Right renal cortex interstitium (tissue), 3 donors: ENCODE measurements around the gene VAT1L. TPM values are rescaled to one million over a fixed set of nuclear protein-coding genes. Genes with fewer than 3 reads are reported as not detected.

Source experiments
- DNase-seq, 3 donors: peaks; one replicate each; pipeline ENCODE4 v3.0.0-alpha.2; 2013; ENCODE audit warnings: low read depth in 3 of 3, low spot score in 2 of 3
- polyA plus RNA-seq, 3 donors: library from polyadenylated mRNA; unstranded; fragments of 120-200 nt; gene quantifications; one replicate each; pipeline ENCODE4 v1.2.1, GENCODE V29; 2013; ENCODE audit not compliant: insufficient read length in 3 of 3

Gene VAT1L
- polyA plus RNA-seq, 3 donors = 4.6 to 5.2 (median 4.8) TPM

DNA sequence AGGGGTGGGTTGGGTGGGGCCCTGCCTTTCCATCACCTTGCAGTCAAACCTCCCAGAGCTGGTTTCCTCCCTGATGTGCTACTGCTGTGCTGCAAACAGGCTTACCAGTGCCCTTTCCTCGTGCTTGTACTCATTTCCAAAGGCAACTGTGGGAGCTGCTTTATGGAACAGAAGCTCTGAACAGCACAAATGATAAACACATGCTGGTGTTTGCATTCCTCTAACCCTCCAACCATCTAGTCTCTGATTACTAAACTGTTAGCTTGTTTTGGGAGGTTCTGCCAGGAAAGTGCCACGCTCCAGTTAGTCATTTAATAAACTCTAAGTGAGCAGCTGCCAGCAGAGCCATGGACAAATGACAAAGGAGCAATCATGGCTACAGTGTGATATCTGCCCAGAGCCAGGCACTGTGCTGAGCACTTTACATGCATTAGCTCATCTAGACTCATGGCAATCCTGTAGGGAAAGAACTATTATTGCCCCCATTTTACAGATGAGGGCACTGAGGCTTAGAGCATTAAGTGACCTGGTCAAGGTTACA, 110.4 kb downstream of the VAT1L start:
- no peak for DNase-seq

DNA sequence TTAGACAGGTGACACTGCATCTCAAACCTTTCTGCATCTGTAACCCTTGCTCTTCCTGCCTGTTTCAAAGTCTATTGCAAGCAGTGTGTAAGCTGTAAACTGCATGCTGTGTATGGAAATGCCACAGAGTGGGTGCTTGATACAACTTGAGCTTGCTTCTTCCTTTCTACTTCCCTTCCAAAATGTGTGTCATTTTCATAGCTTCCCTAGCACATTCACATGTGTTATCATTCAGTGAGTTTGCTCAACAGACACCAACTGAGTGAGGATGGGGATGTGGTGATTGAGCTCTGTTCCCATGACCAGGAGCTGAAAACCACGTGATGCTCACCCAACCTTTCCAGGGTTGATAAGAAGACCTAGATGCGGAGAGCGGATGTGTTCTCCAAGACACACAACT, 111.1 kb downstream of the VAT1L start:
- no peak for DNase-seq

- no peak for DNase-seq
Measured at GRCh38 chr16:77905374-77905920, 117.1 kb downstream of the VAT1L start.

GRCh38 chr16:77910021-77910420, 121.7 kb downstream of the VAT1L start:
- DNase-seq = no peak

GRCh38 chr16:77912617-77913016, 124.3 kb downstream of the VAT1L start:
- DNase-seq = no peak

DNA sequence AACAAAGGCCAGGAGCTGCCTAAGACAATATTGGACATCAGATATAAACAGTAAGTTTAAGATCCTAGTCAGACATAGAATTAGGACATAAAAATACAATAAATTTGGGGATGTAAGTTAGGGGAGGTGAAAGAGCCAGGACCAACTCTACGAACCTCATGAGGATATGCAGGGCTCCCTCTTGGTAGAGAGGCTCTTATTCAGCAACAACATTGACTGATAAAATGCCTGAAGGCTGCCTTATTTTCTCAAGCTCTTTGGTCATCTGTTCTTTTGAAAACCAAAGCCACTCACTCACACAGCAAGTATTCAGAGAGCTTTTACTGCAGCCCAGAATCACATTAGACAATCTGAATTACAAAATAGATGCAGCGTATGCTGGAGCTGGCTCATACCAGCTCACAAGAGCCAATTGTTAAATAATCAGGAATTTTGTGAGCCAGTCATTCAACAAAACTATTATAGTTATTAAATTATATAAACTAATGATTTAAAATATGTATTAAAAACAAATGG, 125.4 kb downstream of the VAT1L start:
- no peak for DNase-seq

DNA sequence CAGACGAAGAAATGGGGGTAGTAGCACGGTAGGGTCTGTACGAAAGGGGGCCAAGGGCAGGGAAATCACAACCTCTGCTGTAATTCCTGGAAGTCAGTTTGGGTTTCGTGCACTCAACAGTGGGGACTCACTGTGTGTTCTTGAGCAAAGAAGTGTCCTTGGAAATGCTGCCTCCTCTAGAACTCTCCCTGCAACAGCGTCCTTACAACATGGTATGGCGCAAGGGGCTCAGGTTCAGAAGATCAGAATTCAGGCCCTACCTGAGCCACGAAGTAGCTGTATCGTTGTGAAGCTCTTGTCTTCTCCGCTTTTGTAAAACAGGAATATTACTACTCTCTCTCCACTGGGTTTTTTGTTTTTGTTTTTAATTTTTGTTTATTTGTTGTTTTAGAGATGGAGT, 127.7 kb downstream of the VAT1L start:
- DNase-seq = no peak

DNA sequence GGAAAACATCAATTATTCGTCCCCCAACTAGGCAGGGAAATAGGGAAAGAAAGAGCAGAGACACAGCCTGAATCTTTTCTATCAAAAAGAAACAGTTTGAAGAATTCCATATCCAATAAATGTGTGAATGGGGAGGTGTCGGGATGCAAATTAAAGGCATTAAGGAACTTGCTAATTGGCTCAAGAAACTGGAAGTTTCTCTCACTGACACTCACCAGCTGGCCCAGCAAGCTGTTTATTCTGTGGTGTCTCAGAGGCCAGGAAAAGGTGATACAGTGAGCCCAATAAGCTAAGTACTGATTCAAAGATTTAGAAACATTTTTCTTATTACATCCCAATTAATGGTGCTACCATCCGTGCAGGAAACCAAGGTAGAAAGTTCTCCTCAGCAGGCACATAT, 129.6 kb downstream of the VAT1L start:
- no peak for DNase-seq

GRCh38 chr16:77918809-77919707, 130.7 kb downstream of the VAT1L start:
- DNase-seq = peak in 1 of 3 donors; percentile 40

- DNase-seq = no peak
Measured at GRCh38 chr16:77919761-77920415, 131.5 kb downstream of the VAT1L start.

GRCh38 chr16:77920984-77921383, 132.6 kb downstream of the VAT1L start:
- no peak for DNase-seq

DNA sequence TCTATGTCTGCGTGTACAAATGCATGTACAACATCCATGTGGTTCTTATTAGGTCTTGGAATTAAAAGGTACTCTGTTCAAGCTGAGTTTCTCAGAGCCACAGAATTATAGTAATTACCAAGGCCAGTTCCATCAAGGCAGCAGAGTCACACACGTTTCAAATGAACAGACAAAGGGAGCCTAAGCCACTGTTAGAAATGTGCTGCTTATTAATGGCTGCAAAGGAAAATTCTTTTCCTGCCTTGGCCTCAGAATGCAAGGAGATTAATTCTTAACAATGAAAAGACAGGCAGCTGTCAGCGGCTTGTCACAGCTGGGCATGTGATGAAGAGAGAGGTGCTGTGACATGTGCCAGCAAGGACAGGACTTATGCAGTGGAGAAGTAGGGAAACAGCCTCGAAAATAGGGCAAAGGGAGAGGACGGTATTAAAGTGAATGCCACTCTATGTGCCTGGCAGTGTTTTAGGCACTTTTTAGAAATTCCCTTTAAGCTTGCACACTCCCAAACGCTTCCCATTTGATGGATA, 133.9 kb downstream of the VAT1L start:
- DNase-seq = no peak

DNA sequence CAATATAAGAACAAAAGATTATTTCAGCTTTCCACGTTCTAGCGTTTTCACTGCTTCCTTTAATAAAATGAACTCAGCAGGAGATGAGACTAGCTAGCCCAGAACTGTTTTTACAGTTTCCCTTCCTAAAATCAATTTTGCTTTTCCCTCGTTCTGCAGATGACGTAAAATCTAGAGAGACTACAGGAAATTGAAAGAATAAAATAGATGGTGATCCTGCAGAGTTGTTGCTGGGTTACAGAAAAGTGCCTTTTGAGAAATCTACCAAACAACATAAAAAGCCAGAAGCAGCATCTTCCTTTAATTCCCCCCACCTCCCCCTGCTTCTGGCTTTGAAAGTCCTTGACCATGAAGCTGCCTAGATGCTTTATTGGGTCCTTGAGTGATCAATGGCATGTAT, 137.2 kb downstream of the VAT1L start:
- DNase-seq = no peak

DNA sequence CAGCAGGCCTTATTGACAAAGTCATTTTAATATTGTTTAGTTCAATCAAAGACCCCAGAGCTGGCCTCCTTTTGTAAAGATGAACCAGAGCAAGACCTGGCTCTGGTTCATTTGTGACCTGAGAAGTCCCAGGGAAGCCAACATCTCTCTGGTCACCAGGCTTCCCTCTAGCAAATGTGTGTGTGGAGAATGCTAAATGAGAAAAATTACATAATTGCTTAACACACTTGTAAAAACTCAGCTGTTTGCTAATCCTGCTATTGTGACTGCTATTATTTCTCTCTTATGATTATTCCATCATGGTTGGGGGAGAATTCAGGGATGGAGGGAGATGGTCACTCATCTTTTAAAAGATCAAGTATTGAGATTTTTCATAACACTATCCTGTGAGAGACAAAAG, 139.7 kb downstream of the VAT1L start:
- no peak for DNase-seq

GRCh38 chr16:77929004-77929403, 140.6 kb downstream of the VAT1L start:
- no peak for DNase-seq

GRCh38 chr16:77931058-77931457, 142.7 kb downstream of the VAT1L start:
- DNase-seq = no peak

DNA sequence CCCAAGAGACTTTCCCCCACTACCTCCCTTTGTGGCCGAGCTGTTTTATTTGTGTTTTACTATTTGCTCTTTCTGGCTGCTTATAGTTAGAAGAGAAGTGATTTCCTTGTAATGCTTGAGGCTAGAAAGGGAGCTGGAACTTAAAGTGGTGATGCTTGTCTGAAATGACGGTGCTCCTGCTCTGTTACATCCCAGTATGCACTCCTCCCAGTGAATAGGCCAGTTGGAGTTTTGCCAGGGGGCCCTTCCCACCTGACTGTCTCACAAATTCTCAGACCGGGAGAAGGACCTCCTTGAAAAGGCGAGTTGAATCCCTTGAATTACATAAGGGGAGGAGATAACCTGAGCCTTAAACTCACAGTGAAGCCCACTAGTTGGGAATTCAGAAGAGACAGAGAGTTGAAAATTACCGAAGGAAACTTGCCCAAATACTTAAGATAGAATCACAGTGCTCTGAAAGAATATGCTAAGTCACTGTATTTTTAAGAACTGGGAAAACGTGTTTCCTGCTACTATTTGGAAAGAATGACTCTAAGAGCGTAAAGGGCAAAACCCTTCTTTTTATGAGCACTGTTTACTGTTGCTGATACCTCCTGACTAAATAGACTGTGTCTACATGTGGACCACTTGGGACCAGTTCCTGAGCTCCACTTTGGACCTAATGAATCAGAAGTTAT, 149.2 kb downstream of the VAT1L start:
- DNase-seq = no peak

- DNase-seq = no peak
Measured at GRCh38 chr16:77938913-77939312, 150.5 kb downstream of the VAT1L start.

DNA sequence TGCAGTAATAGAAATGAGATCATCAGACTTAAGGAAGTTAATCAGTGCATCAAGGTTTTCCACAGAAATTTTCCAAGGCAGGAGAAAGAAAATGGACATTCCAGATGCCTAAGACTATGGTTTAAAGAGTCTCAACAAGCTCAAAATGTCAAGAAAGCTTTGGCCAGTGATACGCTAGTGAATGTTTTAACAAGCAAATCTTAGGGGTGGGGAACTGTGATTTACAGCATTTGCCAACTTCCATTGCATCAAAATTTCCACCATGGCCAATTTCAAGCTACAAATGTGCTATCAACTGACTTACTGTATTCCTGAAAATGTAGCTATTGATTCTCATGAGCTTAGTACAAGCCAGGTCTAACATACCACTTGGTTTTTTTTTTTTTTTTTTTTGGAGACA, 151.6 kb downstream of the VAT1L start:
- no peak for DNase-seq

DNA sequence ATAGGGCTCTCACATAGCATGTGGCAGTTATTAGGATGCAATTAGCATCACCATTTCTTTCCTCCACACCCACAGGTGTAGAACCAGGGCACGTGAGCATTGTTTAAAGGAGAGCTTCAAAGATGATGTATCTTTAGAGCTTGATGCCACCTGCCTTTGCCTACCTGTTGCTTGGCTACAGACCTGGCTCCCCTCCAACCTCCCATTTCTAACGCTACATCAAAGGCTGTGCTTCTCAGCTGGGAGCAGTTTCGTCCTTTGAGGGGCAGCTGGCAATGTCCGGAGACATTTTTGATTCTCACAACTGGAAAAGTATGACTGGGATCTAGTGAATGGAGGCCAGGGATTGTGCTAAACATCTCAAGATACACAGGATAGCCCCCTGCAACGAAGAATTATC, 155.4 kb downstream of the VAT1L start:
- no peak for DNase-seq

GRCh38 chr16:77944631-77945030, 156.3 kb downstream of the VAT1L start:
- DNase-seq = no peak
